Measurements from ENCODE around the gene ZNF836. TPM values are rescaled to one million over a fixed set of nuclear protein-coding genes. Genes with fewer than 3 reads are reported as not detected.

The ZNF836 gene
- total RNA-seq, 1 experiment from 2014 or later, result 28.8 TPM

Other genes starting within 250 kb of the ZNF836 start
- 11.5 to 16.5 TPM (median 13.7 TPM) in 3 replicates for gene ZNF613, start 244.1 kb downstream of the ZNF836 start, total RNA-seq (2021)
- gene ZNF350, start 184.8 kb downstream of the ZNF836 start, total RNA-seq (2021), result 5.5 to 8.1 TPM (median 6.9 TPM) in 3 replicates
- 9.7 to 12.6 TPM (median 11.9 TPM) in 3 replicates for gene ZNF615, start 163.4 kb downstream of the ZNF836 start, total RNA-seq (2021)
- gene ZNF614, start 143.2 kb downstream of the ZNF836 start, total RNA-seq (2021), result 14.6 to 19.5 TPM (median 16.5 TPM) in 3 replicates
- 8.4 to 10.3 TPM (median 8.9 TPM) in 3 replicates for gene ZNF432, start 122.8 kb downstream of the ZNF836 start, total RNA-seq (2021)
- gene ZNF841, start 75.9 kb downstream of the ZNF836 start, total RNA-seq (2021), result 17.5 to 27.9 TPM (median 21.8 TPM) in 3 replicates
- gene ZNF616, start 31.7 kb downstream of the ZNF836 start, total RNA-seq (2021), result 27.2 to 34.6 TPM (median 28.8 TPM) in 3 replicates
- gene PPP2R1A, start 18.4 kb upstream of the ZNF836 start, total RNA-seq (2021), result 505 to 507 TPM (median 506 TPM) in 3 replicates
- gene ZNF766, start 98.0 kb upstream of the ZNF836 start, total RNA-seq (2021), result 30.4 to 32.9 TPM (median 31.4 TPM) in 3 replicates
- 26.4 to 36.0 TPM (median 31.3 TPM) in 3 replicates for gene ZNF480, start 125.5 kb upstream of the ZNF836 start, total RNA-seq (2021)
- gene ZNF610, start 164.6 kb upstream of the ZNF836 start, total RNA-seq (2021), result 4.4 to 8.5 TPM (median 6.6 TPM) in 3 replicates
- gene ZNF880, start 198.3 kb upstream of the ZNF836 start, total RNA-seq (2021), result 29.0 to 34.0 TPM (median 29.1 TPM) in 3 replicates
- 20.8 to 21.1 TPM (median 20.8 TPM) in 3 replicates for gene ZNF528, start 226.2 kb upstream of the ZNF836 start, total RNA-seq (2021)

Data from WTC11 (cell line).